OCI-LY3 (cell line): ENCODE data around the gene PTPRCAP.

Experiments used
- EZH2phosphoT487 ChIP-seq: fragments of 200-600 bp; shearing (Covaris generic); IDR thresholded peaks from 2 replicates; pipeline ENCODE4 v1.6.1; 2018; ENCODE audit warnings: antibody characterized with exemption, mixed run types, low read depth
- TF ChIP-seq, protein P1 (sequence below): fragments of 200-600, 300-600 bp; sonication (generic); IDR thresholded peaks from 2 replicates; pipeline ENCODE4 v1.5.1; 2014; ENCODE audit warnings: antibody characterized with exemption, low read length, low read depth

GRCh38 chr11:67418476-67419281, 18.8 kb downstream of the PTPRCAP start:
- TF ChIP-seq EZH2phosphoT487: no peak
- TF ChIP-seq, protein P1, sequence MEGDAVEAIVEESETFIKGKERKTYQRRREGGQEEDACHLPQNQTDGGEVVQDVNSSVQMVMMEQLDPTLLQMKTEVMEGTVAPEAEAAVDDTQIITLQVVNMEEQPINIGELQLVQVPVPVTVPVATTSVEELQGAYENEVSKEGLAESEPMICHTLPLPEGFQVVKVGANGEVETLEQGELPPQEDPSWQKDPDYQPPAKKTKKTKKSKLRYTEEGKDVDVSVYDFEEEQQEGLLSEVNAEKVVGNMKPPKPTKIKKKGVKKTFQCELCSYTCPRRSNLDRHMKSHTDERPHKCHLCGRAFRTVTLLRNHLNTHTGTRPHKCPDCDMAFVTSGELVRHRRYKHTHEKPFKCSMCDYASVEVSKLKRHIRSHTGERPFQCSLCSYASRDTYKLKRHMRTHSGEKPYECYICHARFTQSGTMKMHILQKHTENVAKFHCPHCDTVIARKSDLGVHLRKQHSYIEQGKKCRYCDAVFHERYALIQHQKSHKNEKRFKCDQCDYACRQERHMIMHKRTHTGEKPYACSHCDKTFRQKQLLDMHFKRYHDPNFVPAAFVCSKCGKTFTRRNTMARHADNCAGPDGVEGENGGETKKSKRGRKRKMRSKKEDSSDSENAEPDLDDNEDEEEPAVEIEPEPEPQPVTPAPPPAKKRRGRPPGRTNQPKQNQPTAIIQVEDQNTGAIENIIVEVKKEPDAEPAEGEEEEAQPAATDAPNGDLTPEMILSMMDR: no peak
